RWPE2 (cell line): ENCODE data around the gene SMG6.

Source experiments
- ATAC-seq: fragments of 200-7000 bp; cut with Tn5 transposase; 3 replicates; pipeline ENCODE4 v1.9.1; 2021; ENCODE audit warnings: low read depth
- DNase-seq: peaks from one replicate; pipeline ENCODE4 v3.0.0-alpha.2; 2020; ENCODE audit warnings: low spot score
- H3K27ac ChIP-seq: fragments of 450-650 bp; 2 replicates; pipeline ENCODE4 v1.5.1; 2017; ENCODE audit warnings: mild to moderate bottlenecking; ENCODE audit not compliant: poor library complexity, severe bottlenecking
- H3K27me3 ChIP-seq: fragments of 250-450 bp; sonication (Bioruptor Pico); 2 replicates; pipeline ENCODE4 v1.5.1; 2021; ENCODE audit warnings: mild to moderate bottlenecking, moderate library complexity; ENCODE audit not compliant: insufficient read depth, poor library complexity, severe bottlenecking
- H3K36me3 ChIP-seq: fragments of 250-450 bp; sonication (Bioruptor Pico); 2 replicates; pipeline ENCODE4 v1.5.1; 2020; ENCODE audit warnings: low read depth, mild to moderate bottlenecking, moderate library complexity
- H3K4me1 ChIP-seq: fragments of 250-450 bp; sonication (Bioruptor Pico); 2 replicates; pipeline ENCODE4 v1.5.1; 2021; ENCODE audit warnings: mild to moderate bottlenecking, moderate library complexity; ENCODE audit not compliant: insufficient read depth, poor library complexity, severe bottlenecking
- H3K4me3 ChIP-seq: fragments of 250-450 bp; sonication (Bioruptor Pico); 2 replicates; pipeline ENCODE4 v1.5.1; 2021; ENCODE audit warnings: mild to moderate bottlenecking, moderate library complexity; ENCODE audit not compliant: severe bottlenecking
- H3K9me3 ChIP-seq: fragments of 250-450 bp; sonication (Bioruptor Pico); 2 replicates; pipeline ENCODE4 v1.5.1; 2021; ENCODE audit warnings: mild to moderate bottlenecking, moderate library complexity; ENCODE audit not compliant: severe bottlenecking
- CTCF ChIP-seq: fragments of 450-650 bp; IDR thresholded peaks from one replicate; pipeline ENCODE4 v1.5.1; 2017; ENCODE audit warnings: mild to moderate bottlenecking, moderate library complexity; ENCODE audit not compliant: poor library complexity, severe bottlenecking

The SMG6 gene

DNA sequence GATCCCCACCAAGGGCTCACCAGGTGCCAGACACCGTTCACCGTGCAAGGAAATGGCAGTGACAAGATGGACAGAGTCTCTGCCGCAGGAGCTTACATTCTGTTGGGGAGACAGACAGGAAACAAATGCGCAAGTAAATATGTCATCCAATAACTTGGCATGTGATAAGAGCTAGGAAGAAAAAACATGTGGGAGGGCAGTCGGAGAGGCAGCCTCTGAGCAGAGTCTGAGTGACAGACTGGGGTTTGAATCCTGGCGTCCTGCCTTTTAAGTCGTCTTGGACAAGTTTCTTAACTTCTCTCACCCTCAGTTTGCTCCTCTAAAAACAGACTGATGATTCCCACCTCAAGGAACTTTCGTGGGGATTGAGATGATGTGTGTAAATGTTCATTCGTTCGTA, 40.9 kb upstream of the SMG6 start:
- Histone ChIP-seq H3K36me3 (peaks cover 29% of the 10 kb centered on the region), H3K9me3 (no peaks in the 10 kb centered on the region), H3K4me1 (peaks cover 8% of the 10 kb centered on the region), H3K4me3 (no peak overlapping the region), H3K27me3 (no peaks in the 10 kb centered on the region), H3K27ac (no peak overlapping the region)
- TF ChIP-seq CTCF = no peak
- ATAC-seq = no peak
- no peak for DNase-seq

- Histone ChIP-seq H3K4me1 (peaks cover 9% of the 10 kb centered on the region), H3K27me3 (no peaks in the 10 kb centered on the region), H3K36me3 (peaks cover 29% of the 10 kb centered on the region), H3K9me3 (no peaks in the 10 kb centered on the region), H3K27ac (no peak overlapping the region), H3K4me3 (no peak overlapping the region)
- DNase-seq = no peak
- ATAC-seq = no peak
- no peak for TF ChIP-seq CTCF
Observed at GRCh38 chr17:2343421-2343820, 39.8 kb upstream of the SMG6 start.

GRCh38 chr17:2338315-2338657, 34.7 kb upstream of the SMG6 start:
- no peak for TF ChIP-seq CTCF
- Histone ChIP-seq H3K27ac (peak overlapping the region; percentile 62), H3K4me1 (peaks cover 6% of the 10 kb centered on the region), H3K4me3 (peak overlapping the region; percentile 82), H3K27me3 (no peaks in the 10 kb centered on the region), H3K36me3 (peaks cover 42% of the 10 kb centered on the region), H3K9me3 (no peaks in the 10 kb centered on the region)
- ATAC-seq (no peak), DNase-seq (no peak)

GRCh38 chr17:2337544-2338314, 34.1 kb upstream of the SMG6 start:
- H3K9me3 ChIP-seq = no peaks in the 10 kb centered on the region
- DNase-seq (peak; percentile 66), ATAC-seq (peak; percentile 53)
- peak overlapping the region; percentile 62 for H3K27ac ChIP-seq
- TF ChIP-seq CTCF = no peak
- H3K4me1 ChIP-seq = peaks cover 6% of the 10 kb centered on the region
- peak overlapping the region; percentile 82 for H3K4me3 ChIP-seq
- peaks cover 46% of the 10 kb centered on the region for H3K36me3 ChIP-seq
- H3K27me3 ChIP-seq = no peaks in the 10 kb centered on the region

DNA sequence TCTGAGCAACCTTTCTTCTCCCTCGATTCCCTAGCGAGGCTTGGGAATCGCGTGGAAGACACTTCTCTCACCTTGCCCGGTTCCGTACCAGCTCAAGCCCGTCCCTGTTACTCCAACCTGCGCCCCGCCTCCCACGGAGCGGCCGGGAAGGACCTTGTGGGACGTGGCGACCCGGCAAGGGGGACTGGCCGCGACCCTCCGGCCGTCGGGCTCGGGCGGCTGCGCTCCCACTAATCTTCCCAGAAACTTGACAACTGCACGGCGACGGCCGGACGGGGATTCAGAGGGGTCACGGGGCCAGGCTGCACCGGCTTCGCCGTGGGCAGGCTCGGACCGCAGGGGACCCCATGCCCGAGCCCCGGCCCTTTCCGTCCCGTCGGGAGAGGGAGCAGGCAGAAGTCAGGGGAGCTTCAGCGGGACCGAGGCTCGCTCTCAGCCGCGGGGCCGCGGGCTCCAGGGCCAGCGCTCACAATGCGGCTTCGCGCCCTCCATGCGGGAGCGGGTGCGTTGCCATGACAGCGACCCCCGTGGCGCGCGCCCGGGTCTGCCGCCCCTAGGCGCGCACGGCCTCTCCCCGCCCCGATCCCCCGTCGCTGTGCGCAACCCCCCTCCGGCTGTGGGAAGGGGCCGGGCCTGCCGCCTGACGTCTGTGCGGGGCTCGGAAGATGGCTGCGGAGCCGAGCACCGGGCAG, 33.4 kb upstream of the SMG6 start, which contains the start of gene SGSM2:
SGSM2 (plus strand) TSS at position 650 of the 692 bp plus-strand sequence. CDS start 188 bp downstream, outside the sequence.
- no peak for TF ChIP-seq CTCF
- DNase-seq = peak; percentile 68
- Histone ChIP-seq H3K4me1 (peaks cover 6% of the 10 kb centered on the region), H3K27me3 (no peaks in the 10 kb centered on the region), H3K4me3 (peak within 1 kb of the TSS; percentile 82), H3K27ac (peak within 1 kb of the TSS; percentile 62), H3K36me3 (peaks cover 50% of the 10 kb centered on the region), H3K9me3 (no peaks in the 10 kb centered on the region)
- peak; percentile 60 for ATAC-seq
